ENCODE results near the gene RNF135. TPM values are rescaled to one million over a fixed set of nuclear protein-coding genes. Genes with fewer than 3 reads are reported as not detected.
"Not testable (repeated sequence)": the region's sequence is repeated elsewhere in the genome, so short reads cannot be mapped to it uniquely, and the experiment has no call there.

RNF135 gene
- total RNA-seq, 2 experiments from 2014 or later = 0.29 TPM; not detected in 1

GRCh38 chr17:30965686-30966085 lies 5.2 kb upstream of the RNF135 start:
- no peaks in the 10 kb centered on the region for H3K9me3 ChIP-seq (ENCODE audit: low read length)
- BruUV-seq (replicated peaks) = no TSS peak

GRCh38 chr17:30967911-30968310 lies 2.9 kb upstream of the RNF135 start:
- DNase-seq (ENCODE audit: low spot score); H3K9me3 ChIP-seq (ENCODE audit: low read length); BruUV-seq (replicated peaks); H3K27ac ChIP-seq (ENCODE audit: low read depth, low read length, poor library complexity, severe bottlenecking); H2AFZ ChIP-seq (ENCODE audit: low read length); H3K36me3 ChIP-seq (ENCODE audit: insufficient read depth, low read length); H3K9me2 ChIP-seq (ENCODE audit: insufficient read depth, low read length); H3K79me2 ChIP-seq (ENCODE audit: insufficient read depth, low read depth, low read length); H4K20me1 ChIP-seq (ENCODE audit: insufficient read depth, low read length); intact Hi-C loops (cut with micrococcal nuclease; ENCODE audit: unreplicated experiment): not testable (repeated sequence)
- ChIA-PET POLR2A (interaction anchor here (0.7 kb wide), 2 partner anchors 171 to 351 kb away, joined by 3 read pairs; no protein-coding TSS in a partner anchor), CTCF (ENCODE audit: unreplicated experiment) (interaction anchor here (0.6 kb wide), 1 partner anchor 617 kb away, joined by 3 read pairs; no protein-coding TSS in a partner anchor)
- Histone ChIP-seq H3K4me2 (ENCODE audit: low read length) (peak overlapping the region; percentile 58), H3K4me1 (ENCODE audit: insufficient read depth, low read length, poor library complexity, severe bottlenecking) (peaks cover 34% of the 10 kb centered on the region), H3K4me3 (ENCODE audit: low read depth, low read length, poor library complexity, severe bottlenecking) (peak overlapping the region; percentile 61)

More at GRCh38 chr17:30965686-30966085, 5.2 kb upstream of the RNF135 start:
- CTCF ChIA-PET (ENCODE audit: unreplicated experiment) = no interaction called here
- Histone ChIP-seq H2AFZ (ENCODE audit: low read length) (no peak overlapping the region), H3K4me1 (ENCODE audit: insufficient read depth, low read length, poor library complexity, severe bottlenecking) (peaks cover 36% of the 10 kb centered on the region), H4K20me1 (ENCODE audit: insufficient read depth, low read length) (no peaks in the 10 kb centered on the region), H3K9me2 (ENCODE audit: insufficient read depth, low read length) (no peaks in the 10 kb centered on the region), H3K4me2 (ENCODE audit: low read length) (no peak overlapping the region), H3K27ac (ENCODE audit: low read depth, low read length, poor library complexity, severe bottlenecking) (no peak overlapping the region), H3K36me3 (ENCODE audit: insufficient read depth, low read length) (no peaks in the 10 kb centered on the region), H3K4me3 (ENCODE audit: low read depth, low read length, poor library complexity, severe bottlenecking) (no peak overlapping the region), H3K79me2 (ENCODE audit: insufficient read depth, low read depth, low read length) (no peaks in the 10 kb centered on the region)
- no peak for DNase-seq (ENCODE audit: low spot score)
- intact Hi-C loops (cut with micrococcal nuclease; ENCODE audit: unreplicated experiment) = no loop called here
- POLR2A ChIA-PET = no interaction called here
- TF ChIP-seq EZH2phosphoT487 (IDR thresholded peaks at IDR 0.05; ENCODE audit: borderline replicate concordance, low read depth, low read length) (no peak), CTCF (conservative IDR thresholded peaks at IDR 0.05; ENCODE audit: low read length) (no peak)

- CTCF ChIA-PET (ENCODE audit: unreplicated experiment) = interaction anchor here (1.4 kb wide), 1 partner anchor 9 kb away, joined by 4 read pairs; no protein-coding TSS in a partner anchor
- H3K4me3 ChIP-seq (ENCODE audit: low read depth, low read length, poor library complexity, severe bottlenecking) = peak overlapping the region; percentile 37
- peaks cover 9% of the 10 kb centered on the region; the same call in 1 of the 2 replicates for H3K9me3 ChIP-seq (ENCODE audit: low read length)
- H3K4me2 ChIP-seq (ENCODE audit: low read length) = peak overlapping the region; percentile 72
- DNase-seq (ENCODE audit: low spot score) = no peak
- H3K36me3 ChIP-seq (ENCODE audit: insufficient read depth, low read length) = no peaks in the 10 kb centered on the region
- peaks cover 34% of the 10 kb centered on the region for H3K4me1 ChIP-seq (ENCODE audit: insufficient read depth, low read length, poor library complexity, severe bottlenecking)
- POLR2A ChIA-PET = no interaction called here
- no peak overlapping the region for H3K27ac ChIP-seq (ENCODE audit: low read depth, low read length, poor library complexity, severe bottlenecking)
- H3K79me2 ChIP-seq (ENCODE audit: insufficient read depth, low read depth, low read length) = no peaks in the 10 kb centered on the region
- H3K9me2 ChIP-seq (ENCODE audit: insufficient read depth, low read length) = no peaks in the 10 kb centered on the region
- H2AFZ ChIP-seq (ENCODE audit: low read length) = peak overlapping the region; percentile 20; the same call in 1 of the 2 replicates
- intact Hi-C loops (cut with micrococcal nuclease; ENCODE audit: unreplicated experiment) = no loop called here
- no peaks in the 10 kb centered on the region for H4K20me1 ChIP-seq (ENCODE audit: insufficient read depth, low read length)
- TF ChIP-seq EZH2phosphoT487 (IDR thresholded peaks at IDR 0.05; ENCODE audit: borderline replicate concordance, low read depth, low read length) (0 out of 2 replicates have a peak, but pooled peaks have one; percentile 21), CTCF (conservative IDR thresholded peaks at IDR 0.05; ENCODE audit: low read length) (no peak)
- BruUV-seq (replicated peaks) = no TSS peak
Observed at GRCh38 chr17:30969989-30970830, 629 bp upstream of the RNF135 start.

Measured in OCI-LY7 (cell line).